ENCODE measurements around the gene ZNF33B.
"Not testable (repeated sequence)": the region's sequence is repeated elsewhere in the genome, so short reads cannot be mapped to it uniquely, and the experiment has no call there.

The ZNF33B gene

GRCh38 chr10:42609872-42610271, 28.5 kb downstream of the ZNF33B start:
- no peak for DNase-seq

GRCh38 chr10:42598249-42598873, 40.0 kb downstream of the ZNF33B start:
- DNase-seq, result no peak

GRCh38 chr10:42596196-42596595, 42.2 kb downstream of the ZNF33B start:
- DNase-seq, result no peak

GRCh38 chr10:42594246-42594650, 44.1 kb downstream of the ZNF33B start:
- DNase-seq, result no peak

- DNase-seq, result no peak
Observed at GRCh38 chr10:42593284-42593683, 45.1 kb downstream of the ZNF33B start.

- no peak for DNase-seq
Observed at GRCh38 chr10:42583828-42584227, 54.5 kb downstream of the ZNF33B start.

GRCh38 chr10:42578019-42578418, 60.4 kb downstream of the ZNF33B start:
- no peak for DNase-seq

- DNase-seq, result no peak
Observed at GRCh38 chr10:42576338-42576737, 62.0 kb downstream of the ZNF33B start.

- no peak for DNase-seq
Observed at GRCh38 chr10:42574336-42574735, 64.0 kb downstream of the ZNF33B start.

GRCh38 chr10:42556931-42557330, 81.4 kb downstream of the ZNF33B start:
- no peak for DNase-seq

- DNase-seq, result not testable (repeated sequence)
Observed at GRCh38 chr10:42553576-42553975, 84.8 kb downstream of the ZNF33B start.

- no peak for DNase-seq
Observed at GRCh38 chr10:42553064-42553407, 85.3 kb downstream of the ZNF33B start.

- peak; percentile 96 for DNase-seq
Observed at GRCh38 chr10:42552188-42553063, 85.9 kb downstream of the ZNF33B start.

GRCh38 chr10:42551582-42552187, 86.7 kb downstream of the ZNF33B start:
- DNase-seq, result peak; percentile 2

- no peak for DNase-seq
Observed at GRCh38 chr10:42549851-42550250, 88.5 kb downstream of the ZNF33B start.

GRCh38 chr10:42548254-42548653, 90.1 kb downstream of the ZNF33B start:
- DNase-seq, result no peak

- no peak for DNase-seq
Observed at GRCh38 chr10:42544945-42545344, 93.4 kb downstream of the ZNF33B start.

GRCh38 chr10:42543840-42544372, 94.5 kb downstream of the ZNF33B start:
- DNase-seq, result no peak
